IMR-90 (cell line): Measurements from ENCODE around the gene TOMM20L. TPM values are rescaled to one million over a fixed set of nuclear protein-coding genes. Genes with fewer than 3 reads are reported as not detected.

Source experiments
- ATAC-seq: fragments of 200-7000 bp; cut with Tn5 transposase; 2 replicates; pipeline ENCODE4 v1.9.1; 2020; ENCODE audit warnings: low read depth, mild to moderate bottlenecking, moderate library complexity
- BruUV-seq: library from RNA; stranded (reverse); fragments of 400-500 nt; replicated peaks from 2 replicates; lab custom pipeline; 2021; lab: Mats Ljungman, UMichigan
- CTCF ChIA-PET: fragments of 300-600 bp; formaldehyde crosslinking; extraction: SDS; loops from one replicate; lab custom pipeline; 2021; ENCODE audit warnings: antibody characterized with exemption; lab: Yijun Ruan, JAX
- POLR2A ChIA-PET: fragments of 300-600 bp; sonication (Branson Sonifier 250); formaldehyde crosslinking; loops from one replicate; lab custom pipeline; 2022; ENCODE audit warnings: antibody characterized with exemption; ENCODE audit not compliant: unreplicated experiment; lab: Charles Lee
- DNase-seq: peaks from one replicate; pipeline ENCODE4 v3.0.0; 2013
- H2AFZ ChIP-seq: replicated peaks from 2 replicates; pipeline ENCODE3; 2013; ENCODE audit warnings: low read length, mild to moderate bottlenecking; ENCODE audit not compliant: poor library complexity
- H2AK5ac ChIP-seq: 2 replicates; pipeline ENCODE4 v1.6.1; 2013; ENCODE audit warnings: low read depth, low read length, inconsistent platforms
- H2AK9ac ChIP-seq: replicated peaks from 2 replicates; pipeline ENCODE3; 2013; ENCODE audit warnings: mild to moderate bottlenecking, low read depth, low read length, moderate library complexity; ENCODE audit not compliant: poor library complexity
- H2BK120ac ChIP-seq: 2 replicates; pipeline ENCODE4 v1.6.1; 2013; ENCODE audit warnings: low read depth, low read length, inconsistent platforms
- H2BK15ac ChIP-seq: 3 replicates; pipeline ENCODE4 v1.6.1; 2013; ENCODE audit warnings: low read depth, low read length, inconsistent platforms
- H2BK20ac ChIP-seq: 2 replicates; pipeline ENCODE4 v1.6.1; 2013; ENCODE audit warnings: low read depth, mild to moderate bottlenecking, inconsistent platforms, low read length, moderate library complexity
- H2BK5ac ChIP-seq: 2 replicates; pipeline ENCODE4 v1.6.1; 2013; ENCODE audit warnings: mild to moderate bottlenecking, low read depth, low read length, inconsistent platforms; ENCODE audit not compliant: poor library complexity, severe bottlenecking
- H3K14ac ChIP-seq: replicated peaks from 2 replicates; pipeline ENCODE4 v1.6.1; 2013; ENCODE audit warnings: low read depth, low read length, inconsistent platforms
- H3K18ac ChIP-seq: 2 replicates; pipeline ENCODE4 v1.6.1; 2013; ENCODE audit warnings: low read depth, low read length, control low read depth
- H3K23ac ChIP-seq: 2 replicates; pipeline ENCODE4 v1.6.1; 2013; ENCODE audit warnings: low read depth, low read length, inconsistent platforms
- H3K27ac ChIP-seq: 2 replicates; pipeline ENCODE4 v1.5.1; 2013; ENCODE audit warnings: mild to moderate bottlenecking, control low read depth, low read length; ENCODE audit not compliant: insufficient read depth
- H3K27me3 ChIP-seq: 2 replicates; pipeline ENCODE4 v1.6.1; 2013; ENCODE audit warnings: low read length; ENCODE audit not compliant: control insufficient read depth, insufficient read depth
- H3K36me3 ChIP-seq: 2 replicates; pipeline ENCODE4 v1.6.1; 2013; ENCODE audit warnings: low read length, mixed read lengths; ENCODE audit not compliant: control insufficient read depth, insufficient read depth
- H3K4ac ChIP-seq: 2 replicates; pipeline ENCODE4 v1.6.1; 2013; ENCODE audit warnings: low read depth, low read length, inconsistent platforms
- H3K4me1 ChIP-seq: 2 replicates; pipeline ENCODE4 v1.6.1; 2013; ENCODE audit warnings: low read length, mixed read lengths; ENCODE audit not compliant: control insufficient read depth, insufficient read depth
- H3K4me2 ChIP-seq: 2 replicates; pipeline ENCODE4 v1.6.1; 2013; ENCODE audit warnings: low read depth, mild to moderate bottlenecking, control low read depth, low read length, moderate library complexity
- H3K4me3 ChIP-seq: 2 replicates; pipeline ENCODE4 v1.5.1; 2013; ENCODE audit warnings: low read depth, mild to moderate bottlenecking, control low read depth, low read length, moderate library complexity; ENCODE audit not compliant: insufficient read depth
- H3K56ac ChIP-seq: 2 replicates; pipeline ENCODE4 v1.6.1; 2013; ENCODE audit warnings: low read length, inconsistent platforms; ENCODE audit not compliant: insufficient read depth; ENCODE audit errors: extremely low read depth
- H3K79me1 ChIP-seq, 2 experiments: 2 replicates each; pipeline ENCODE4 v1.6.1; 2013; ENCODE audit warnings: low read length in 2 of 2, inconsistent platforms in 1 of 2, low read depth in 1 of 2
- H3K9ac ChIP-seq: 2 replicates; pipeline ENCODE4 v1.6.1; 2013; ENCODE audit warnings: low read depth, low read length, control low read depth
- H3K9me1 ChIP-seq: 2 replicates; pipeline ENCODE4 v1.6.1; 2013; ENCODE audit warnings: low read length, inconsistent platforms; ENCODE audit not compliant: insufficient read depth
- H3K9me3 ChIP-seq: 2 replicates; pipeline ENCODE4 v1.6.1; 2013; ENCODE audit warnings: low read length; ENCODE audit not compliant: control insufficient read depth, insufficient read depth
- H4K20me1 ChIP-seq: 2 replicates; pipeline ENCODE4 v1.6.1; 2013; ENCODE audit warnings: low read length, inconsistent platforms; ENCODE audit not compliant: insufficient read depth
- H4K5ac ChIP-seq: 2 replicates; pipeline ENCODE4 v1.6.1; 2013; ENCODE audit warnings: mild to moderate bottlenecking, low read depth, low read length, control low read depth
- H4K8ac ChIP-seq, 2 experiments: 2 replicates each; pipeline ENCODE4 v1.6.1; 2013; ENCODE audit warnings: low read depth in 2 of 2, low read length in 2 of 2, control low read depth in 1 of 2, inconsistent platforms in 1 of 2
- H4K91ac ChIP-seq: 2 replicates; pipeline ENCODE4 v1.6.1; 2013; ENCODE audit warnings: low read depth, low read length, inconsistent platforms; ENCODE audit not compliant: insufficient read depth
- FOS ChIP-seq: fragments of 150-350 bp; IDR thresholded peaks from 2 replicates; pipeline ENCODE4 v1.6.1; 2016; ENCODE audit warnings: low read depth, low read length
- MXI1 ChIP-seq: IDR thresholded peaks from 2 replicates; pipeline ENCODE4 v1.6.1; 2012; ENCODE audit warnings: low read depth, mild to moderate bottlenecking, low read length, moderate library complexity, borderline replicate concordance
- RCOR1 ChIP-seq: IDR thresholded peaks from 2 replicates; pipeline ENCODE4 v1.6.1; 2012; ENCODE audit warnings: mild to moderate bottlenecking, low read length, improper control_type of control experiment; ENCODE audit not compliant: insufficient replicate concordance
- SMC3 ChIP-seq: fragments of 150-350 bp; IDR thresholded peaks from 2 replicates; pipeline ENCODE4 v1.6.1; 2016; ENCODE audit warnings: low read depth, mild to moderate bottlenecking, antibody characterized with exemption, low read length, moderate library complexity
- WGBS, 2 experiments: methylation state at CpG; one replicate each; pipeline versions ENCODE4 v1.1.5 to v1.1.7; 2013; ENCODE audit warnings: missing lambda C conversion rate in 2 of 2; ENCODE audit not compliant: insufficient read length in 1 of 2; ENCODE audit errors: extremely low coverage in 2 of 2; 5-methylcytosine and 5-hydroxymethylcytosine counted together
- dilution Hi-C: fragments of 300-500 bp; cut with HindIII; formaldehyde crosslinking; loops from one replicate; pipeline ENCODE4 v1.14.3; 2018; ENCODE audit warnings: low sequenced_read_pairs; ENCODE audit not compliant: unreplicated experiment
- in situ Hi-C: fragments of 300-500 bp; cut with MboI; formaldehyde crosslinking; loops from 3 replicates; pipeline ENCODE4 v1.14.3; 2019; ENCODE audit warnings: low sequenced_read_pairs, inconsistent platforms, mixed read lengths
- intact Hi-C: fragments of 100-400 bp; cut with micrococcal nuclease; formaldehyde crosslinking; loops from 2 replicates; pipeline ENCODE4 v1.10.0; 2022
- polyA plus RNA-seq, 3 experiments: library from polyadenylated mRNA; depleted of rRNA; stranded (reverse); fragments of >200 nt; gene quantifications; 2 replicates each; pipeline ENCODE4 v1.2.3, GENCODE V29; 2012; ENCODE audit warnings: low replicate concordance in 1 of 3
- total RNA-seq: library from RNA; depleted of rRNA; stranded (reverse); fragments of >200 nt; gene quantifications from 2 replicates; pipeline ENCODE4 v1.2.3, GENCODE V29; 2012
- TF ChIP-seq, protein P1 (sequence below): fragments of 150-350 bp; IDR thresholded peaks from 2 replicates; pipeline ENCODE4 v1.6.1; 2017; ENCODE audit warnings: mild to moderate bottlenecking, antibody characterized with exemption, low read length, low read depth

The TOMM20L gene
- total and polyA plus RNA-seq, 2 of the 4 experiments (the other 2 are of a cell fraction), result not detected

DNA sequence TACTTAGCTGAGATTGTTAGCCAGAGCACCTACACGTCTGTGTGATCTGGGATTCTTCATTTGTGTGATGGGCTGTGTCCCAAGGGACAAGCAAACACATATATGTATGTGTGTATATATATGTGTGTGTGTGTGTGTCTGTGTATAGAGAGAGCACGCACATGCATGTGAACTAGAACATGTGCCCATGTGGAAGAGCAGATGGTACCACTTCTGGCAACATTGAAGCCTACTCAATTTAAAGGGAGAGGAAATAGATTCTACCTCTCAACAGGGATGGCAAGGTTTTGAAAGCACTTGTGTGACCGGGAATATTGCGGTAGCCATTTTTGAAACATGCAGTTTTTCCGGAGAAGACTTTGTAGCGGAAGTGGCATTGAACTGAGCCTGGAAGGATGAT, 1.4 kb downstream of the TOMM20L start:
- no peak overlapping the region for H4K5ac ChIP-seq
- H2BK5ac ChIP-seq, result no peak overlapping the region
- DNase-seq, result no peak
- H3K9me1 ChIP-seq, result peaks cover 6% of the 10 kb centered on the region; the same call in 1 of the 2 replicates
- no peak overlapping the region for H3K4me2 ChIP-seq
- no peak for ATAC-seq
- no peak overlapping the region for H2BK15ac ChIP-seq
- intact Hi-C loops, result loop anchor here (10.0 kb wide), 1 partner anchor 292 kb away; no protein-coding TSS in a partner anchor
- H3K27ac ChIP-seq, result no peak overlapping the region
- H3K27me3 ChIP-seq, result no peaks in the 10 kb centered on the region
- no peak overlapping the region for H3K9ac ChIP-seq
- H2AK9ac ChIP-seq, result no peak overlapping the region
- no TSS peak for BruUV-seq
- no peak overlapping the region for H2AK5ac ChIP-seq
- H3K18ac ChIP-seq, result no peak overlapping the region
- H3K56ac ChIP-seq, result no peak overlapping the region
- no peaks in the 10 kb centered on the region for H3K79me1 ChIP-seq
- no peak overlapping the region for H3K4me3 ChIP-seq
- no peak for TF ChIP-seq MXI1
- TF ChIP-seq, protein P1, sequence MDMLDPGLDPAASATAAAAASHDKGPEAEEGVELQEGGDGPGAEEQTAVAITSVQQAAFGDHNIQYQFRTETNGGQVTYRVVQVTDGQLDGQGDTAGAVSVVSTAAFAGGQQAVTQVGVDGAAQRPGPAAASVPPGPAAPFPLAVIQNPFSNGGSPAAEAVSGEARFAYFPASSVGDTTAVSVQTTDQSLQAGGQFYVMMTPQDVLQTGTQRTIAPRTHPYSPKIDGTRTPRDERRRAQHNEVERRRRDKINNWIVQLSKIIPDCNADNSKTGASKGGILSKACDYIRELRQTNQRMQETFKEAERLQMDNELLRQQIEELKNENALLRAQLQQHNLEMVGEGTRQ, result no peak
- TF ChIP-seq RCOR1, result no peak
- TF ChIP-seq SMC3, result no peak
- no peak for TF ChIP-seq FOS
- WGBS, 2 experiments, result 93% methylated on average over 4 of the region's 6 CpGs; no CpG with 5 or more reads in 1 of the 2 experiments
- H2AFZ ChIP-seq, result no peak overlapping the region
- ChIA-PET POLR2A (no interaction called here), CTCF (no interaction called here)
- dilution Hi-C loops, result no loop called here
- H4K8ac ChIP-seq, result no peak overlapping the region
- H3K14ac ChIP-seq, result no peak overlapping the region
- H4K91ac ChIP-seq, result no peak overlapping the region
- H4K20me1 ChIP-seq, result no peaks in the 10 kb centered on the region
- no peaks in the 10 kb centered on the region for H3K36me3 ChIP-seq
- no peak overlapping the region for H2BK120ac ChIP-seq
- no peak overlapping the region for H3K4ac ChIP-seq
- H3K9me3 ChIP-seq, result no peaks in the 10 kb centered on the region
- no peak overlapping the region for H2BK20ac ChIP-seq
- H3K4me1 ChIP-seq, result peaks cover 2% of the 10 kb centered on the region; the same call in 1 of the 2 replicates
- H3K23ac ChIP-seq, result no peak overlapping the region
- in situ Hi-C loops, result loop anchor here (25.0 kb wide), 1 partner anchor 285 kb away; no protein-coding TSS in a partner anchor
